Fibroblast of lung (primary cell): Measurements from ENCODE around the gene CSNK1D. TPM values are rescaled to one million over a fixed set of nuclear protein-coding genes. Genes with fewer than 3 reads are reported as not detected.

Source experiments
- DNase-seq, 2 donors: peaks; one replicate each; pipeline versions ENCODE4 v3.0.0 to v3.0.0-alpha.2; 2010; ENCODE audit warnings: low read depth in 2 of 2
- H2AFZ ChIP-seq: 2 replicates; pipeline ENCODE4 v1.5.1; 2012; ENCODE audit warnings: low read length, control low read depth, inconsistent platforms
- H3K27ac ChIP-seq: 2 replicates; pipeline ENCODE4 v1.5.1; 2011; ENCODE audit warnings: low read length, control low read depth; ENCODE audit not compliant: insufficient read depth
- H3K27me3 ChIP-seq: 2 replicates; pipeline ENCODE4 v1.5.1; 2011; ENCODE audit warnings: mild to moderate bottlenecking, low read length; ENCODE audit not compliant: control insufficient read depth, insufficient read depth
- H3K36me3 ChIP-seq: 2 replicates; pipeline ENCODE4 v1.5.1; 2011; ENCODE audit warnings: low read length; ENCODE audit not compliant: control insufficient read depth, insufficient read depth
- H3K4me1 ChIP-seq: 2 replicates; pipeline ENCODE4 v1.5.1; 2011; ENCODE audit warnings: low read length; ENCODE audit not compliant: control insufficient read depth, insufficient read depth; ENCODE audit errors: extremely low read depth
- H3K4me2 ChIP-seq: 2 replicates; pipeline ENCODE4 v1.5.1; 2011; ENCODE audit warnings: low read length, control low read depth; ENCODE audit not compliant: insufficient read depth; ENCODE audit errors: extremely low read depth
- H3K4me3 ChIP-seq, 4 experiments: fragments of 200-600 bp in 1 of 4; sonication (generic) in 1 of 4; replicated peaks in 1 of 4; 2 replicates each; pipeline ENCODE4 v1.5.1; 2011 to 2016; ENCODE audit warnings: low read length in 4 of 4, low read depth in 3 of 4, mild to moderate bottlenecking in 3 of 4, control low read depth in 2 of 4, inconsistent platforms in 1 of 4, mixed read lengths in 1 of 4; ENCODE audit not compliant: insufficient read depth in 1 of 4; ENCODE audit errors: control extremely low read depth in 1 of 4
- H3K79me2 ChIP-seq: 2 replicates; pipeline ENCODE4 v1.5.1; 2012; ENCODE audit warnings: mild to moderate bottlenecking, low read length, inconsistent platforms; ENCODE audit not compliant: control insufficient read depth, insufficient read depth
- H3K9ac ChIP-seq: 2 replicates; pipeline ENCODE4 v1.5.1; 2011; ENCODE audit warnings: mild to moderate bottlenecking, low read length, control low read depth; ENCODE audit not compliant: insufficient read depth
- H3K9me3 ChIP-seq: 2 replicates; pipeline ENCODE4 v1.5.1; 2012; ENCODE audit warnings: low read depth, low read length; ENCODE audit not compliant: control insufficient read depth, insufficient read depth
- H4K20me1 ChIP-seq: 2 replicates; pipeline ENCODE4 v1.5.1; 2011; ENCODE audit warnings: low read length; ENCODE audit not compliant: control insufficient read depth, insufficient read depth; ENCODE audit errors: extremely low read depth
- CTCF ChIP-seq, 2 donors: IDR thresholded peaks in 1 of 2; conservative IDR thresholded peaks in 1 of 2; 1 replicate in 1 of 2; 2 replicates in 1 of 2; pipeline ENCODE4 v1.5.1; 2011 to 2012; ENCODE audit warnings: low read length in 2 of 2, control low read depth in 1 of 2, inconsistent platforms in 1 of 2, low read depth in 1 of 2, mild to moderate bottlenecking in 1 of 2
- EZH2 ChIP-seq: IDR thresholded peaks from 2 replicates; pipeline ENCODE4 v1.5.1; 2012; ENCODE audit warnings: low read length, control low read depth, mild to moderate bottlenecking; ENCODE audit errors: missing control alignments
- polyA plus RNA-seq, 2 donors: library from polyadenylated mRNA; depleted of rRNA in 1 of 2; stranded (reverse) in 1 of 2; unstranded in 1 of 2; fragments of >200 nt; gene quantifications; 2 replicates each; pipeline ENCODE4 v1.2.1, GENCODE V29; 2011 to 2012; ENCODE audit warnings: missing spikeins in 1 of 2
- total RNA-seq: library from RNA; depleted of rRNA; stranded (reverse); fragments of >200 nt; gene quantifications from 2 replicates; pipeline ENCODE4 v1.2.1, GENCODE V29; 2014

Gene CSNK1D
- total and polyA plus RNA-seq, 2 donors (not counting 1 experiment from before 2014, with no cell fraction given): 64.9 to 112 TPM

- TF ChIP-seq CTCF (conservative IDR thresholded peaks at IDR 0.05 in 1 of 2, IDR thresholded peaks at IDR 0.05 in 1 of 2; ENCODE audit: low read depth in 1 of 2, low read length in 2 of 2): no peak
- no peak for TF ChIP-seq EZH2
- H3K9me3 ChIP-seq: no peaks in the 10 kb centered on the region
- no peak overlapping the region for H3K4me2 ChIP-seq
- no peak overlapping the region for H2AFZ ChIP-seq
- H4K20me1 ChIP-seq: no peaks in the 10 kb centered on the region
- H3K27me3 ChIP-seq: no peaks in the 10 kb centered on the region
- no peak overlapping the region for H3K4me3 ChIP-seq
- H3K9ac ChIP-seq: no peak overlapping the region
- no peaks in the 10 kb centered on the region for H3K79me2 ChIP-seq
- H3K4me1 ChIP-seq: peaks cover 11% of the 10 kb centered on the region
- H3K36me3 ChIP-seq: no peaks in the 10 kb centered on the region
- no peak overlapping the region for H3K27ac ChIP-seq
- no peak for DNase-seq
Observed at GRCh38 chr17:82281076-82281475, 7.6 kb upstream of the CSNK1D start.

GRCh38 chr17:82280537-82280936 is 7.0 kb upstream of the CSNK1D start:
- Histone ChIP-seq H4K20me1 (no peaks in the 10 kb centered on the region), H3K4me2 (no peak overlapping the region), H3K36me3 (no peaks in the 10 kb centered on the region), H3K4me1 (peaks cover 11% of the 10 kb centered on the region), H3K9me3 (no peaks in the 10 kb centered on the region), H3K27me3 (no peaks in the 10 kb centered on the region), H3K4me3 (no peak overlapping the region), H3K79me2 (no peaks in the 10 kb centered on the region), H3K9ac (no peak overlapping the region), H3K27ac (no peak overlapping the region), H2AFZ (no peak overlapping the region)
- TF ChIP-seq EZH2: no peak
- no peak for DNase-seq

GRCh38 chr17:82278786-82279391 is 5.4 kb upstream of the CSNK1D start:
- Histone ChIP-seq H3K4me2 (no peak overlapping the region), H3K4me3 (no peak overlapping the region), H3K9ac (no peak overlapping the region), H3K27ac (no peak overlapping the region), H3K79me2 (no peaks in the 10 kb centered on the region), H3K36me3 (no peaks in the 10 kb centered on the region), H3K9me3 (no peaks in the 10 kb centered on the region), H3K4me1 (peaks cover 11% of the 10 kb centered on the region), H3K27me3 (no peaks in the 10 kb centered on the region), H4K20me1 (no peaks in the 10 kb centered on the region), H2AFZ (no peak overlapping the region)
- no peak for DNase-seq
- TF ChIP-seq CTCF (conservative IDR thresholded peaks at IDR 0.05 in 1 of 2, IDR thresholded peaks at IDR 0.05 in 1 of 2; ENCODE audit: low read depth in 1 of 2, low read length in 2 of 2) (no peak), EZH2 (no peak)
